ENCODE measurements around the gene CDKN2B.
A peak's percentile ranks its signal among the peaks of the same experiment; 100 is the strongest.
"Not testable (repeated sequence)": the region's sequence is repeated elsewhere in the genome, so short reads cannot be mapped to it uniquely, and the experiment has no call there.

Gene CDKN2B

DNA sequence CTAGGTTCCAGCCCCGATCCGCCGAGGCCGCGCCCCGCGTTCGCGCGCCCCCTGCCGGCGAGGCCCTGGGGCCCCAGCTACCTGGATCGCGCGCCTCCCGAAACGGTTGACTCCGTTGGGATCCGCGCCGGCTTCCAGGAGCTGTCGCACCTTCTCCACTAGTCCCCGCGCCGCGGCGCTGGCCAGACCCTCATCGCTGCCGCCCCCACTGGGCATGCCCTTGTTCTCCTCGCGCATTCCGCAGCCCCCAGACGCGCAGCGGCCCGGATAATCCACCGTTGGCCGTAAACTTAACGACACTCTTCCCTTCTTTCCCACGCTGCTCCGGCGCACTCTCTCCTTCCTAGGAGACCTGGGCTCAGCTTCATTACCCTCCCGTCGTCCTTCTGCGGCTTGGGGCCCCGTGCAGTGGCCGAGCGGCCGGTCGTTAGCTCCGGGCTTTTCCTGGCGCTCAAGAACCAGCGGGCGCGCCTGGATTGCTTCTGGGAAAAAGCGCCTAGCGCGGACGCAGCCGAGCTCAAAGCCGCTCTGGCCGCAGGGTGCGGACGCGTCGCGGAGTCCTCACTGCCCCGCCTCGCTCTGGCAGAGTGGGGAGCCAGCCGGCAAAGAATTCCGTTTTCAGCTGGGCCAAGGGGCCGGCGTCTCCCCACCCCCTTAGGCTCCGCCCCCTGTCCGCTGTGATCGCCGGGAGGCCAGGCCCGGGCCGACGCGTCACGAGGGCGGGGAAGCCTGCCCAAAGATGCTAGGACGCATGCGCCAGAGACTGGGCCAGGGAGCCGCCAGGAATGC lies at the start of gene CDKN2B:
Gene CDKN2B (minus strand): TSS at position 589 of the 789 bp plus-strand sequence. CDS start 352 bp downstream, at position 237.
- peak in 1 of 3 donors; percentile 57 for DNase-seq (ENCODE audit: low read depth in 3 of 3, low spot score in 1 of 3)

GRCh38 chr9:22057972-22058371 lies 48.9 kb upstream of the CDKN2B start:
- DNase-seq (ENCODE audit: low read depth in 3 of 3, low spot score in 1 of 3), result not testable (repeated sequence)

DNA sequence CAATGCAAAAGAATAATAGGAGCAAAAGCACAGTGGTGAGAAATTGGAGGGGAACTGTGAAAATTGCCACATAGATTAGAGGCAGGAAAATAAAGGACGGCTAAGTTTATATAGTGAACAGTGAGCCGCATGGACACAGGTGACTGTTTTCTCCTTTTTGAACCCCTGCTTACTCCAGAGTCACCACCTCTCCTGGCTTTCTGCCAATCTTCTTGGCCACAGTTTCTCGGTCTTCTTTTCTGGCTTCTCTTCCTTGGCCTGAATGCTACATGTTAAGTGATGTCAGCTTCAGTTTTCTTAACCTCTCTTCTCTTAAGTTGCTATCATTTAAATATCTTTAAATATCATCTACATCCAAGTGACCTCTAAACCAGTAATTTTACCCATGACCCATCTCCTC lies 47.3 kb upstream of the CDKN2B start:
- no peak for DNase-seq (ENCODE audit: low read depth in 3 of 3, low spot score in 1 of 3)

GRCh38 chr9:22055090-22055489 lies 46.0 kb upstream of the CDKN2B start:
- no peak for DNase-seq (ENCODE audit: low read depth in 3 of 3, low spot score in 1 of 3)

DNA sequence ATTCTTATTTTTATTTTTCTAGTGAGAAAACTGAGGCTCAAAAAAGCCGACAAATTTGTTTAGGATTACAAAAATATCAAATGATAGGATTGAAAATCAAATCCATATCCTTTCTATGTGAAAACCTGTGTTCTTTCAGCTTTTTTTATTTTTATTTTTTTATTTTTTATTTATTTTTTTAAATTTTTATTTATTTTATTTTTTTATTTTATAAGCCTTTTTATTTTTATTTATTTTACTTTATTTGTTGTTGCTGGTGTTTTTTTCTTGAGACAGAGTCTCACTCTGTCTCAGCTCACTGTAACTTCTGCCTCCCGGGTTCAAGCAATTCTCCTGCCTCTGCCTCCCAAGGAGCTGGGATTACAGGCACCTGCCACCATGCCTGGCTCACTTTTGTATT lies 45.4 kb upstream of the CDKN2B start:
- DNase-seq (ENCODE audit: low read depth in 3 of 3, low spot score in 1 of 3), result no peak

GRCh38 chr9:22054076-22054475 lies 45.0 kb upstream of the CDKN2B start:
- no peak for DNase-seq (ENCODE audit: low read depth in 3 of 3, low spot score in 1 of 3)

GRCh38 chr9:22053178-22053577 lies 44.1 kb upstream of the CDKN2B start:
- no peak for DNase-seq (ENCODE audit: low read depth in 3 of 3, low spot score in 1 of 3)

DNA sequence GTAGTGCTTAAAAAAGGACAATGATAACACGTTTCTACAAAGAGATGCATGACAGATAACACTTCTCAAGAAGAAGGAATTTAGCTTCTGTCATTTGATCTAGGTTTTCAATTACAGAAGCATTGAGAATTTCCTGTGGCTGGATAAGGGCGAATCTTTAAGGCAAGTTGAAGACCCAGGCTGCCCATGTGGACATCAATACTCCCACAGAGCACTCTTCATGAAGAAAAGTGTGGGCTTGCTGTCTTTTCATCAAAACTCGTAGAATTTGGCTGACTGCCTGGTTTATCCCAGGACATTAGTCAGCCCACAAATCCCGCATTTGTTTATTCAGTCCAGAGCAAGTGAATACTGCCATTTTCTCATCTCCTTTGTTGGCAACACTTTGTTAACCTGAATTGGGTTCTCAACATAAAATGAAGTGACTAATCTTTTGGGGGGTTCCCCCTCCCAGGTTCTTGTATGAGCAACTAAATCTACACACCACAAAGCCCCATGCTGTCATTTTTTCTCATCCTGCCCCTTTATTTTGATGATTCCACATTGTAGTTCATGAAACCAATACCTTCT lies 43.4 kb upstream of the CDKN2B start:
- no peak for DNase-seq (ENCODE audit: low read depth in 3 of 3, low spot score in 1 of 3)

DNA sequence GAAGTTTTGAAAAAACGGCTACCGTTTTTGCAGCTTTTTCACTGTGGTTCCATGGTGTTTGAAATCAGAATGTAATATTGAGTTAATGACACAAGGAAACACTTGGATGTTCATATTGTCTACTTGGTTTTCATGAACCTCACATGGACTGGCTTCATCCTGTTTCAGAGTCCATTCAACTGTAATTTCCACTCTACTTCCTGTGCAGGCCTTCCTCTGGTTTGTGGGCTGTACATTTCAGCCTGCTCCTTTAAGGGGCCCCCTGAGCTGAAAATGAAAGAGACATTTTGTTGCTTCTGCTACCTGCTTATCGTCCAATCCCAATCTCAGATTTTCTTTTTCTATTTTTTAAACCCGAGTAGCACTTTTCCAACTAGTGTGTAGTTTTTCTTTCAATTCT lies 41.8 kb upstream of the CDKN2B start:
- no peak for DNase-seq (ENCODE audit: low read depth in 3 of 3, low spot score in 1 of 3)

DNA sequence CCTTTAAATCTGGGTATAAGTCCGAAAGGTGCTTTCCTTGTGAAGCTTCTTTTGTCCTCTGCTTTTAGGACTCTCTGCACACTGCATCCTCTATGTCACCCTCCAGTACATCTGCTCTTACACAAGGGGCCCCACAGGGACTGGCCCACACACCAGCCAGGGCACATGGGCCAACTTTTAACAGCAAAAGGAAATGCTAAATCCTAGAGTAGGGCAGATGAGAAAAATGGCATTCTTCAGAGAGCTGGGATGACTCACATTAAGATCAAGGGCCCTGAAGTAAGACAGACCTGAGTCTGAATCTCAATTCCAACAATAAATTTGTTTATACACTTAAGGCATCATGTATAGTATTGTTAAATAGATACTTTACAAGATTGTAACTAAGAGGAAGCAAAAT lies 40.3 kb upstream of the CDKN2B start:
- no peak for DNase-seq (ENCODE audit: low read depth in 3 of 3, low spot score in 1 of 3)

DNA sequence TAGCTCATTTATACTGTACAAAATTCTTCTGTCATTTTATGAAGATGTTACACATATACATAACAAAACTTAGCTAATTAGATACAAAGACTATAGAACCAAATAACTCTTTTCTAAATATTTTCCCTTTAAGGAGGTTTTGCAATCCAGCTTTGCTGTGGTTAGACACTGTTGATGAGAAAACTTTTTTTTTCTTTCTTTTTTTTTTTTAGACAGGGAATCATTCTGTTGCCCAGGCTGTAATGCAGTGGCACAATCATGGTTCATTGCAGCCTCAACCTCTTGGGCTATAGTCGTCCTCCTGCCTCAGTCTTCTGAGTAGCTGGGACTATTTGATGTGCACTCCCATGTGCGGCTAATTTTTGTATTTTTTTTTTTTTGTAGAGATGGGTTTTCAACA lies 38.5 kb upstream of the CDKN2B start:
- no peak for DNase-seq (ENCODE audit: low read depth in 3 of 3, low spot score in 1 of 3)

- no peak for DNase-seq (ENCODE audit: low read depth in 3 of 3, low spot score in 1 of 3)
Measured at GRCh38 chr9:22046243-22046885, 37.3 kb upstream of the CDKN2B start.

- DNase-seq (ENCODE audit: low read depth in 3 of 3, low spot score in 1 of 3), result no peak
Measured at GRCh38 chr9:22045423-22045822, 36.3 kb upstream of the CDKN2B start.

DNA sequence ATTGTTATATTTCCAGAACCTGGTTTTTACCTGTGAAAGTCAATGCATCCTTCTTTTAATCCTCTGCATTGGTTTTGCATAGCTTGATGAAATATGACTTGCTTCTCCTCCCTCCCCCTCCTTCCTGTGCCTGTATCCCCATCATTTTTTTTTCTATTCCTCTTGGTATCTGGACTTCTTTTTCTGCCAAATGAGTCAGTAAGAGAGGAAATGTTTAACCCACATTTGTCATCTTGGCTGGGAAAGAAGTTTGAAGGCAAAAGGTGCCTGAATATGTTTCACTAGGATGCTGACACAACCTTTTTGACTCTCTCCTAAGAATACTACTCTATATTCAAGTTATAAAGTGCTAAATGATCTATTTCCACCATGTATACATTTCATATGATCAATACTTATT lies 35.5 kb upstream of the CDKN2B start:
- DNase-seq (ENCODE audit: low read depth in 3 of 3, low spot score in 1 of 3), result no peak

DNA sequence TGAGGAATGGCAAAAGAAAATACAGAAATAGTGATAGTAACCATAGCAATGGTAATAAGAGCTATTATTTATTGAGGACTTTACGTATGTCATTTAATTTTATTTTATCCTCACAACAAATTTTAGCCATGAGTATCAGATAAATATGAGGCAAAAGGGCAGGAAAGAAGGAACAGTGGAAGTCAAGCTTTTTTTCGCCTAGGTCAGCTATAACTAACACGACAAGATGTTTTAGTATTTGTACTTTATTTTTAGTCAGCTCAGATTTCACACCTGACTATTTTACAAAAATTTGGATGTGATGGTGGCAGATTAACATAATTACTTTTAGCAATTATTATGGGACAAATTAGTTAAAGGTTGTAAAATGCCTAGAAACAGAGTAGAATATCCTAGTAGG lies 34.8 kb upstream of the CDKN2B start:
- no peak for DNase-seq (ENCODE audit: low read depth in 3 of 3, low spot score in 1 of 3)

DNA sequence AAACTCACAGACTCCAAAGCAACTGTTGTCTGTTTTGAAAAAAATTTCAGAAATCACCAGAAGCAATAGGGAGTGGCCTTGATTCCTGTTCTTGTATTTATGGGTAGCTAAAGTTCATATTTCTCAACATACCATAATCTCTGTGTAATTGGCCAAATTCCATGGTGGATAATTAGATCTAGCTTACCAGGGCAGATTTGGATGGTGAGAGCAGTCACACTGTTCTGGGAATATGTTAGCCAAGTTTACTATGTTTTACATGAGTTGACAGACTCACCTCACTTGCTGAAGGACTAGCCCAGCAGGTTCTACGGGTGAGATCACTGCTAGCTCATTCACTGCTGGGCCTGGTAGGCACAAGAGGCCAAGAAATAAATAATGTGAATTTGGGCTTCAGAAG lies 32.7 kb upstream of the CDKN2B start:
- no peak for DNase-seq (ENCODE audit: low read depth in 3 of 3, low spot score in 1 of 3)

- DNase-seq (ENCODE audit: low read depth in 3 of 3, low spot score in 1 of 3), result no peak
Measured at GRCh38 chr9:22041344-22041743, 32.2 kb upstream of the CDKN2B start.

GRCh38 chr9:22040760-22041159 lies 31.7 kb upstream of the CDKN2B start:
- DNase-seq (ENCODE audit: low read depth in 3 of 3, low spot score in 1 of 3), result no peak

DNA sequence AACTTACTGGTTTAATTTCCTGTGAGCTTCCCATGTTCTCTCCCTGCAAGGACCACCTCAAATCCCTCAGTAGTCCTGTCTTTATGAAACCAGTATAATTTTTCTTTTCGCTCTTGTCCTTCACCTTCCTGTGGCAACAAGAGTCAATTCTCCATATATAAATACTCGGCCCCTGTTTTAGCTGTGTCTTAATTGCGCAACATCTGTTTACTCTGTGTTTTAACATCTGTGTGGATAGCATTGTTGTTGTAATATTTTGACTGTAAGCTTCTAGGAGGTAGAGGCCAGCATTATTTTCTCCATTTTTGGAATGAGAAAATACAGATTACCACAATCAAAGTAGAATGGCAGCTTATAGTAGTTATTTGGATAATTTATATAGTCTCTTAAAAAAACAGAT lies 30.2 kb upstream of the CDKN2B start:
- DNase-seq (ENCODE audit: low read depth in 3 of 3, low spot score in 1 of 3), result no peak

GRCh38 chr9:22037954-22038690 lies 29.0 kb upstream of the CDKN2B start:
- no peak for DNase-seq (ENCODE audit: low read depth in 3 of 3, low spot score in 1 of 3)

- DNase-seq (ENCODE audit: low read depth in 3 of 3, low spot score in 1 of 3), result no peak
Measured at GRCh38 chr9:22036866-22037626, 27.9 kb upstream of the CDKN2B start.

Measured in stimulated activated CD4-positive, alpha-beta T cell treated with anti-CD3 and anti-CD28 coated beads, TNF-alpha, amount 100 ng/mL, for 1 hour (primary cell).